MM.1S (cell line): ENCODE results near the gene ATF7.

ENCODE experiments used
- CTCF ChIP-seq: fragments of 300-600 bp; sonication (generic); IDR thresholded peaks from 2 replicates; pipeline ENCODE4 v1.5.1; 2016; ENCODE audit warnings: antibody characterized with exemption, low read length, mixed read lengths
- EZH2 ChIP-seq: fragments of 300-600 bp; sonication (generic); optimal IDR thresholded peaks from 2 replicates; pipeline ENCODE3; 2017; ENCODE audit warnings: low read depth, mild to moderate bottlenecking, antibody characterized with exemption, low read length, mixed read lengths

- TF ChIP-seq CTCF, result no peak
- no peak for TF ChIP-seq EZH2
Observed at GRCh38 chr12:53500776-53501614, 125.2 kb downstream of the ATF7 start, which contains the start of gene TARBP2.
